IMR-90 (cell line): ENCODE data around the gene CNP. TPM values are rescaled to one million over a fixed set of nuclear protein-coding genes. Genes with fewer than 3 reads are reported as not detected.

Source experiments
- ATAC-seq: fragments of 200-7000 bp; cut with Tn5 transposase; 2 replicates; pipeline ENCODE4 v1.9.1; 2020; ENCODE audit warnings: low read depth, mild to moderate bottlenecking, moderate library complexity
- BruUV-seq: library from RNA; stranded (reverse); fragments of 400-500 nt; replicated peaks from 2 replicates; lab custom pipeline; 2021; lab: Mats Ljungman, UMichigan
- CTCF ChIA-PET: fragments of 300-600 bp; formaldehyde crosslinking; extraction: SDS; loops from one replicate; lab custom pipeline; 2021; ENCODE audit warnings: antibody characterized with exemption; lab: Yijun Ruan, JAX
- POLR2A ChIA-PET: fragments of 300-600 bp; sonication (Branson Sonifier 250); formaldehyde crosslinking; loops from one replicate; lab custom pipeline; 2022; ENCODE audit warnings: antibody characterized with exemption; ENCODE audit not compliant: unreplicated experiment; lab: Charles Lee
- DNase-seq: peaks from one replicate; pipeline ENCODE4 v3.0.0; 2013
- H2AFZ ChIP-seq: replicated peaks from 2 replicates; pipeline ENCODE3; 2013; ENCODE audit warnings: low read length, mild to moderate bottlenecking; ENCODE audit not compliant: poor library complexity
- H2AK5ac ChIP-seq: 2 replicates; pipeline ENCODE4 v1.6.1; 2013; ENCODE audit warnings: low read depth, low read length, inconsistent platforms
- H2AK9ac ChIP-seq: replicated peaks from 2 replicates; pipeline ENCODE3; 2013; ENCODE audit warnings: mild to moderate bottlenecking, low read depth, low read length, moderate library complexity; ENCODE audit not compliant: poor library complexity
- H2BK120ac ChIP-seq: 2 replicates; pipeline ENCODE4 v1.6.1; 2013; ENCODE audit warnings: low read depth, low read length, inconsistent platforms
- H2BK15ac ChIP-seq: 3 replicates; pipeline ENCODE4 v1.6.1; 2013; ENCODE audit warnings: low read depth, low read length, inconsistent platforms
- H2BK20ac ChIP-seq: 2 replicates; pipeline ENCODE4 v1.6.1; 2013; ENCODE audit warnings: low read depth, mild to moderate bottlenecking, inconsistent platforms, low read length, moderate library complexity
- H2BK5ac ChIP-seq: 2 replicates; pipeline ENCODE4 v1.6.1; 2013; ENCODE audit warnings: mild to moderate bottlenecking, low read depth, low read length, inconsistent platforms; ENCODE audit not compliant: poor library complexity, severe bottlenecking
- H3K14ac ChIP-seq: replicated peaks from 2 replicates; pipeline ENCODE4 v1.6.1; 2013; ENCODE audit warnings: low read depth, low read length, inconsistent platforms
- H3K18ac ChIP-seq: 2 replicates; pipeline ENCODE4 v1.6.1; 2013; ENCODE audit warnings: low read depth, low read length, control low read depth
- H3K23ac ChIP-seq: 2 replicates; pipeline ENCODE4 v1.6.1; 2013; ENCODE audit warnings: low read depth, low read length, inconsistent platforms
- H3K27ac ChIP-seq: 2 replicates; pipeline ENCODE4 v1.5.1; 2013; ENCODE audit warnings: mild to moderate bottlenecking, control low read depth, low read length; ENCODE audit not compliant: insufficient read depth
- H3K27me3 ChIP-seq: 2 replicates; pipeline ENCODE4 v1.6.1; 2013; ENCODE audit warnings: low read length; ENCODE audit not compliant: control insufficient read depth, insufficient read depth
- H3K36me3 ChIP-seq: 2 replicates; pipeline ENCODE4 v1.6.1; 2013; ENCODE audit warnings: low read length, mixed read lengths; ENCODE audit not compliant: control insufficient read depth, insufficient read depth
- H3K4ac ChIP-seq: 2 replicates; pipeline ENCODE4 v1.6.1; 2013; ENCODE audit warnings: low read depth, low read length, inconsistent platforms
- H3K4me1 ChIP-seq: 2 replicates; pipeline ENCODE4 v1.6.1; 2013; ENCODE audit warnings: low read length, mixed read lengths; ENCODE audit not compliant: control insufficient read depth, insufficient read depth
- H3K4me2 ChIP-seq: 2 replicates; pipeline ENCODE4 v1.6.1; 2013; ENCODE audit warnings: low read depth, mild to moderate bottlenecking, control low read depth, low read length, moderate library complexity
- H3K4me3 ChIP-seq: 2 replicates; pipeline ENCODE4 v1.5.1; 2013; ENCODE audit warnings: low read depth, mild to moderate bottlenecking, control low read depth, low read length, moderate library complexity; ENCODE audit not compliant: insufficient read depth
- H3K56ac ChIP-seq: 2 replicates; pipeline ENCODE4 v1.6.1; 2013; ENCODE audit warnings: low read length, inconsistent platforms; ENCODE audit not compliant: insufficient read depth; ENCODE audit errors: extremely low read depth
- H3K79me1 ChIP-seq, 2 experiments: 2 replicates each; pipeline ENCODE4 v1.6.1; 2013; ENCODE audit warnings: low read length in 2 of 2, inconsistent platforms in 1 of 2, low read depth in 1 of 2
- H3K9ac ChIP-seq: 2 replicates; pipeline ENCODE4 v1.6.1; 2013; ENCODE audit warnings: low read depth, low read length, control low read depth
- H3K9me1 ChIP-seq: 2 replicates; pipeline ENCODE4 v1.6.1; 2013; ENCODE audit warnings: low read length, inconsistent platforms; ENCODE audit not compliant: insufficient read depth
- H3K9me3 ChIP-seq: 2 replicates; pipeline ENCODE4 v1.6.1; 2013; ENCODE audit warnings: low read length; ENCODE audit not compliant: control insufficient read depth, insufficient read depth
- H4K20me1 ChIP-seq: 2 replicates; pipeline ENCODE4 v1.6.1; 2013; ENCODE audit warnings: low read length, inconsistent platforms; ENCODE audit not compliant: insufficient read depth
- H4K5ac ChIP-seq: 2 replicates; pipeline ENCODE4 v1.6.1; 2013; ENCODE audit warnings: mild to moderate bottlenecking, low read depth, low read length, control low read depth
- H4K8ac ChIP-seq, 2 experiments: 2 replicates each; pipeline ENCODE4 v1.6.1; 2013; ENCODE audit warnings: low read depth in 2 of 2, low read length in 2 of 2, control low read depth in 1 of 2, inconsistent platforms in 1 of 2
- H4K91ac ChIP-seq: 2 replicates; pipeline ENCODE4 v1.6.1; 2013; ENCODE audit warnings: low read depth, low read length, inconsistent platforms; ENCODE audit not compliant: insufficient read depth
- BHLHE40 ChIP-seq: fragments of 150-350 bp; IDR thresholded peaks from 2 replicates; pipeline ENCODE4 v1.6.1; 2016; ENCODE audit warnings: mild to moderate bottlenecking, low read depth, low read length
- CEBPB ChIP-seq: IDR thresholded peaks from 2 replicates; pipeline ENCODE4 v1.6.1; 2012; ENCODE audit warnings: low read depth, low read length, improper control_type of control experiment
- CHD1 ChIP-seq: IDR thresholded peaks from 2 replicates; pipeline ENCODE4 v1.6.1; 2012; ENCODE audit warnings: low read depth, low read length, improper control_type of control experiment
- FOS ChIP-seq: fragments of 150-350 bp; IDR thresholded peaks from 2 replicates; pipeline ENCODE4 v1.6.1; 2016; ENCODE audit warnings: low read depth, low read length
- MAZ ChIP-seq: IDR thresholded peaks from 2 replicates; pipeline ENCODE4 v1.6.1; 2012; ENCODE audit warnings: low read depth, mild to moderate bottlenecking, low read length, improper control_type of control experiment, moderate library complexity, borderline replicate concordance
- POLR2A ChIP-seq: IDR thresholded peaks from 2 replicates; pipeline ENCODE4 v1.6.1; 2012; ENCODE audit warnings: mild to moderate bottlenecking, low read depth, low read length
- SMC3 ChIP-seq: fragments of 150-350 bp; IDR thresholded peaks from 2 replicates; pipeline ENCODE4 v1.6.1; 2016; ENCODE audit warnings: low read depth, mild to moderate bottlenecking, antibody characterized with exemption, low read length, moderate library complexity
- WGBS, 2 experiments: methylation state at CpG; one replicate each; pipeline versions ENCODE4 v1.1.5 to v1.1.7; 2013; ENCODE audit warnings: missing lambda C conversion rate in 2 of 2; ENCODE audit not compliant: insufficient read length in 1 of 2; ENCODE audit errors: extremely low coverage in 2 of 2; 5-methylcytosine and 5-hydroxymethylcytosine counted together
- dilution Hi-C: fragments of 300-500 bp; cut with HindIII; formaldehyde crosslinking; loops from one replicate; pipeline ENCODE4 v1.14.3; 2018; ENCODE audit warnings: low sequenced_read_pairs; ENCODE audit not compliant: unreplicated experiment
- in situ Hi-C: fragments of 300-500 bp; cut with MboI; formaldehyde crosslinking; loops from 3 replicates; pipeline ENCODE4 v1.14.3; 2019; ENCODE audit warnings: low sequenced_read_pairs, inconsistent platforms, mixed read lengths
- intact Hi-C: fragments of 100-400 bp; cut with micrococcal nuclease; formaldehyde crosslinking; loops from 2 replicates; pipeline ENCODE4 v1.10.0; 2022
- polyA plus RNA-seq, 3 experiments: library from polyadenylated mRNA; depleted of rRNA; stranded (reverse); fragments of >200 nt; gene quantifications; 2 replicates each; pipeline ENCODE4 v1.2.3, GENCODE V29; 2012; ENCODE audit warnings: low replicate concordance in 1 of 3
- total RNA-seq: library from RNA; depleted of rRNA; stranded (reverse); fragments of >200 nt; gene quantifications from 2 replicates; pipeline ENCODE4 v1.2.3, GENCODE V29; 2012
- TF ChIP-seq, protein P1 (sequence below): conservative IDR thresholded peaks from 2 replicates; pipeline ENCODE4 v1.5.1; 2012; ENCODE audit warnings: mild to moderate bottlenecking, low read depth, low read length, improper control_type of control experiment
- TF ChIP-seq, protein P2 (sequence below): fragments of 150-350 bp; IDR thresholded peaks from 2 replicates; pipeline ENCODE4 v1.6.1; 2016; ENCODE audit warnings: low read depth, mild to moderate bottlenecking, low read length, moderate library complexity, borderline replicate concordance

Gene CNP
- total and polyA plus RNA-seq, 2 of the 4 experiments (the other 2 are of a cell fraction): 45.5 to 46.4 TPM

GRCh38 chr17:41948762-41949460, 17.7 kb upstream of the CNP start:
- Histone ChIP-seq H3K4me3 (no peak overlapping the region), H3K36me3 (no peaks in the 10 kb centered on the region), H2AK5ac (no peak overlapping the region), H2BK20ac (no peak overlapping the region), H3K27me3 (no peaks in the 10 kb centered on the region), H3K56ac (no peak overlapping the region), H3K4me1 (no peaks in the 10 kb centered on the region), H2BK5ac (no peak overlapping the region), H3K27ac (no peak overlapping the region), H4K5ac (no peak overlapping the region), H3K9me3 (no peaks in the 10 kb centered on the region), H4K20me1 (no peaks in the 10 kb centered on the region), H3K14ac (no peak overlapping the region), H3K18ac (no peak overlapping the region), H3K79me1 (no peaks in the 10 kb centered on the region), H4K8ac (no peak overlapping the region), H2BK15ac (no peak overlapping the region), H3K9me1 (0 out of 2 replicates have a peak, but pooled peaks cover 5% of the 10 kb centered on the region), H3K23ac (no peak overlapping the region), H3K4me2 (no peak overlapping the region), H3K9ac (no peak overlapping the region), H2AFZ (peak overlapping the region; percentile 23), H3K4ac (no peak overlapping the region), H2AK9ac (no peak overlapping the region), H2BK120ac (no peak overlapping the region), H4K91ac (no peak overlapping the region)
- ChIA-PET POLR2A (no interaction called here), CTCF (no interaction called here)
- dilution Hi-C loops (no loop called here), intact Hi-C loops (no loop called here), in situ Hi-C loops (no loop called here)
- WGBS, 2 experiments: 67% methylated on average over 5 of the region's 11 CpGs; no CpG with 5 or more reads in 1 of the 2 experiments
- TF ChIP-seq CHD1 (no peak), POLR2A (no peak), BHLHE40 (no peak), SMC3 (no peak), CEBPB (no peak), MAZ (no peak), FOS (no peak)
- TF ChIP-seq, protein P1, sequence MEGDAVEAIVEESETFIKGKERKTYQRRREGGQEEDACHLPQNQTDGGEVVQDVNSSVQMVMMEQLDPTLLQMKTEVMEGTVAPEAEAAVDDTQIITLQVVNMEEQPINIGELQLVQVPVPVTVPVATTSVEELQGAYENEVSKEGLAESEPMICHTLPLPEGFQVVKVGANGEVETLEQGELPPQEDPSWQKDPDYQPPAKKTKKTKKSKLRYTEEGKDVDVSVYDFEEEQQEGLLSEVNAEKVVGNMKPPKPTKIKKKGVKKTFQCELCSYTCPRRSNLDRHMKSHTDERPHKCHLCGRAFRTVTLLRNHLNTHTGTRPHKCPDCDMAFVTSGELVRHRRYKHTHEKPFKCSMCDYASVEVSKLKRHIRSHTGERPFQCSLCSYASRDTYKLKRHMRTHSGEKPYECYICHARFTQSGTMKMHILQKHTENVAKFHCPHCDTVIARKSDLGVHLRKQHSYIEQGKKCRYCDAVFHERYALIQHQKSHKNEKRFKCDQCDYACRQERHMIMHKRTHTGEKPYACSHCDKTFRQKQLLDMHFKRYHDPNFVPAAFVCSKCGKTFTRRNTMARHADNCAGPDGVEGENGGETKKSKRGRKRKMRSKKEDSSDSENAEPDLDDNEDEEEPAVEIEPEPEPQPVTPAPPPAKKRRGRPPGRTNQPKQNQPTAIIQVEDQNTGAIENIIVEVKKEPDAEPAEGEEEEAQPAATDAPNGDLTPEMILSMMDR: no peak
- TF ChIP-seq, protein P2, sequence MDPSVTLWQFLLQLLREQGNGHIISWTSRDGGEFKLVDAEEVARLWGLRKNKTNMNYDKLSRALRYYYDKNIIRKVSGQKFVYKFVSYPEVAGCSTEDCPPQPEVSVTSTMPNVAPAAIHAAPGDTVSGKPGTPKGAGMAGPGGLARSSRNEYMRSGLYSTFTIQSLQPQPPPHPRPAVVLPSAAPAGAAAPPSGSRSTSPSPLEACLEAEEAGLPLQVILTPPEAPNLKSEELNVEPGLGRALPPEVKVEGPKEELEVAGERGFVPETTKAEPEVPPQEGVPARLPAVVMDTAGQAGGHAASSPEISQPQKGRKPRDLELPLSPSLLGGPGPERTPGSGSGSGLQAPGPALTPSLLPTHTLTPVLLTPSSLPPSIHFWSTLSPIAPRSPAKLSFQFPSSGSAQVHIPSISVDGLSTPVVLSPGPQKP: no peak
- no peak for ATAC-seq
- BruUV-seq: no TSS peak
- no peak for DNase-seq
